HepG2 (cell line): ENCODE results near the gene GRID1.

Source experiments
- CTCF ChIP-seq: sonication (generic); formaldehyde crosslinking; IDR thresholded peaks from 2 replicates; pipeline ENCODE4 v1.5.0; 2020; ENCODE audit warnings: mild to moderate bottlenecking, missing genetic modification reagents, moderate library complexity
- GZF1 ChIP-seq: sonication (generic); formaldehyde crosslinking; IDR thresholded peaks from 2 replicates; pipeline ENCODE4 v1.5.1; 2020; ENCODE audit warnings: mild to moderate bottlenecking, missing genetic modification reagents

- no peak for TF ChIP-seq GZF1
- TF ChIP-seq CTCF: no peak
These were observed 275.8 kb downstream of the GRID1 start for GRCh38 chr10:86090807-86091206.
